Liver (tissue), 3 donors: ENCODE measurements around the gene DLX5.

Source experiments
- GABPA ChIP-seq, 2 donors: IDR thresholded peaks in 1 of 2; conservative IDR thresholded peaks in 1 of 2; 2 replicates each; pipeline ENCODE4 v1.6.1; 2016; ENCODE audit warnings: antibody characterized with exemption in 2 of 2, mild to moderate bottlenecking in 1 of 2, moderate library complexity in 1 of 2
- RAD21 ChIP-seq, 2 donors: IDR thresholded peaks; 2 replicates each; pipeline ENCODE4 v1.6.1; 2016; ENCODE audit warnings: antibody characterized with exemption in 2 of 2, mild to moderate bottlenecking in 2 of 2
- RXRA ChIP-seq, 2 donors: IDR thresholded peaks; 2 replicates each; pipeline ENCODE4 v1.6.1; 2017 to 2018; ENCODE audit warnings: antibody characterized with exemption in 2 of 2, mild to moderate bottlenecking in 1 of 2
- TF ChIP-seq, protein P1 (sequence below): fragments of 150-350 bp; IDR thresholded peaks from 2 replicates; pipeline ENCODE4 v1.5.1; 2017; ENCODE audit warnings: improper control_type of control experiment, low read depth, low read length; ENCODE audit not compliant: missing input control
- TF ChIP-seq, protein P2 (sequence below): IDR thresholded peaks from 2 replicates; pipeline ENCODE4 v1.6.1; 2016; ENCODE audit warnings: antibody characterized with exemption
- TF ChIP-seq, protein P3 (sequence below): IDR thresholded peaks from 2 replicates; pipeline ENCODE4 v1.6.1; 2016; ENCODE audit warnings: antibody characterized with exemption
- donor health status: healthy.
- donor health status: healthy.

DNA sequence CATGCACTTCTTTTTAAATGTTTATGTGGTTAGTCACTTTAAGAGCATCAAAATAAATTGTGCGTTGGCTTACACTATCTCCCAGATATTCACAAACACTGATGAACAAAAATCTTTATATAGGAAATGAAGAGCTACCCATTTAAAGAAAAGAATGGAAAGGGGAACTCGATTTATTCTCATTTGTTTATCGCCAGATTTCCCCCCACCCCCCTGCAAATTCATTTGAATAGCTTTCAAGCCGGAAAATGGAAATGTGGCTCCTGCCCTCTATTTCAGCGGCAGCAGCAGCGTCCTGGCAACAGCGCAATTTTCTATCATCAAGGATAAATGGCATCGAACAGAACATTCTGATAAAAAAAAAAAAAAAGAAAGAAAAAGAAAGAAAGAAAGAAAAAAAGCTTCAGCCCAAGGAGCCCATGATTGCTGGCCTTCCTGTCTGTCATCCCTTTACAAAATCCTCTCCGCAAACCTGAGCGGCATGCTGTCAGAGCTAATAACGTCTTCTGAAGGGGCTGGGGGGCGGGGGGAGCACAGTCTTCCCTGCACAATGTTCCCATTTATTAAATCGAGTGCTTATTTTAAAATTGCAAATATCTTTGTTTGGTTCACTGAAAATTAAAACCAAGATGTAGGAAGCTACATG is 33.0 kb downstream of the DLX5 start:
- TF ChIP-seq RXRA (IDR thresholded peaks at IDR 0.05) (no peak), RAD21 (IDR thresholded peaks at IDR 0.05) (no peak), GABPA (IDR thresholded peaks at IDR 0.05 in 1 of 2, conservative IDR thresholded peaks at IDR 0.05 in 1 of 2) (no peak)
- TF ChIP-seq, protein P1, sequence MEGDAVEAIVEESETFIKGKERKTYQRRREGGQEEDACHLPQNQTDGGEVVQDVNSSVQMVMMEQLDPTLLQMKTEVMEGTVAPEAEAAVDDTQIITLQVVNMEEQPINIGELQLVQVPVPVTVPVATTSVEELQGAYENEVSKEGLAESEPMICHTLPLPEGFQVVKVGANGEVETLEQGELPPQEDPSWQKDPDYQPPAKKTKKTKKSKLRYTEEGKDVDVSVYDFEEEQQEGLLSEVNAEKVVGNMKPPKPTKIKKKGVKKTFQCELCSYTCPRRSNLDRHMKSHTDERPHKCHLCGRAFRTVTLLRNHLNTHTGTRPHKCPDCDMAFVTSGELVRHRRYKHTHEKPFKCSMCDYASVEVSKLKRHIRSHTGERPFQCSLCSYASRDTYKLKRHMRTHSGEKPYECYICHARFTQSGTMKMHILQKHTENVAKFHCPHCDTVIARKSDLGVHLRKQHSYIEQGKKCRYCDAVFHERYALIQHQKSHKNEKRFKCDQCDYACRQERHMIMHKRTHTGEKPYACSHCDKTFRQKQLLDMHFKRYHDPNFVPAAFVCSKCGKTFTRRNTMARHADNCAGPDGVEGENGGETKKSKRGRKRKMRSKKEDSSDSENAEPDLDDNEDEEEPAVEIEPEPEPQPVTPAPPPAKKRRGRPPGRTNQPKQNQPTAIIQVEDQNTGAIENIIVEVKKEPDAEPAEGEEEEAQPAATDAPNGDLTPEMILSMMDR, result no peak
- TF ChIP-seq, protein P2, sequence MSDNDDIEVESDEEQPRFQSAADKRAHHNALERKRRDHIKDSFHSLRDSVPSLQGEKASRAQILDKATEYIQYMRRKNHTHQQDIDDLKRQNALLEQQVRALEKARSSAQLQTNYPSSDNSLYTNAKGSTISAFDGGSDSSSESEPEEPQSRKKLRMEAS, result no peak
- TF ChIP-seq, protein P3, sequence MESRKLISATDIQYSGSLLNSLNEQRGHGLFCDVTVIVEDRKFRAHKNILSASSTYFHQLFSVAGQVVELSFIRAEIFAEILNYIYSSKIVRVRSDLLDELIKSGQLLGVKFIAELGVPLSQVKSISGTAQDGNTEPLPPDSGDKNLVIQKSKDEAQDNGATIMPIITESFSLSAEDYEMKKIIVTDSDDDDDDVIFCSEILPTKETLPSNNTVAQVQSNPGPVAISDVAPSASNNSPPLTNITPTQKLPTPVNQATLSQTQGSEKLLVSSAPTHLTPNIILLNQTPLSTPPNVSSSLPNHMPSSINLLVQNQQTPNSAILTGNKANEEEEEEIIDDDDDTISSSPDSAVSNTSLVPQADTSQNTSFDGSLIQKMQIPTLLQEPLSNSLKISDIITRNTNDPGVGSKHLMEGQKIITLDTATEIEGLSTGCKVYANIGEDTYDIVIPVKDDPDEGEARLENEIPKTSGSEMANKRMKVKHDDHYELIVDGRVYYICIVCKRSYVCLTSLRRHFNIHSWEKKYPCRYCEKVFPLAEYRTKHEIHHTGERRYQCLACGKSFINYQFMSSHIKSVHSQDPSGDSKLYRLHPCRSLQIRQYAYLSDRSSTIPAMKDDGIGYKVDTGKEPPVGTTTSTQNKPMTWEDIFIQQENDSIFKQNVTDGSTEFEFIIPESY, result no peak
